ENCODE data around the gene VSIG2.

Gene VSIG2

DNA sequence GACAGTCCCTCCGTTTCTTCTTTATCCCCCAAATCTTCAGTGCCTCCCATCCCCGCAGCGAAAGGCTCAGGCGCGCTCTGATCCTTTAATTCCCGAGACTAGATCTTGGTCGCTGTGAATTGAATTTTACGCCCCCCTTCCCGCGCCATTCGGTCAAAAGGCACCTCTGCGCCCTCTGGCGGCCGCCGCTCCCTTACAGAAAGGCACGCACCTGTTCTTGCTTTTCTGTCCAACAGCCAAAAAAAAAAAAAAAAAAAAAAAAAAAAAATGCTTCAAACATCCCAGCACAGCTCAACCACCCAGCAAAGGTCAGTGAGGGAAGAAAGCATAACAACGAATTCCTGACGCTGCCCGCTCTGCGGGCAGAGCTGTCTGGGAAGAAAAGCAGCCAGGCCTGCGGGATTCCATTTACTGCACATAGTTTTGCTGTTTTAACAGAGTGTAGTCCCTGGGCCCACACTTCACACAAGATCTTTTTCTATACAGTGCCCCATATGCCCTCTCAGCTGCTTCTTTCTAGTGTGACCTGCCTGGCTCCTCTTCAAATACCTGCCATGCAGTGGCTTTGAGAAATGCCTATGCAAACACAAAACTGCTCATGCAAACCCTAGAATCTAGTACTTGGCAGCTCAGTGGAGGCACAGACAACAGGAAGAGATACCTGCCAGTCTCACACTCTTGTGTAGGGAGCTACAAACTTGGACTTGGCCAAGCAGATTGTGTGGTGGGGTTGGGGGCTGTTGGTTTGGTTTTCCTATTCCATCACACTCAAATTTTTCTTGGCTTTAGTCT is 11.3 kb upstream of the VSIG2 start:
- DNase-seq (ENCODE audit: low read depth in 2 of 2) = no peak

DNA sequence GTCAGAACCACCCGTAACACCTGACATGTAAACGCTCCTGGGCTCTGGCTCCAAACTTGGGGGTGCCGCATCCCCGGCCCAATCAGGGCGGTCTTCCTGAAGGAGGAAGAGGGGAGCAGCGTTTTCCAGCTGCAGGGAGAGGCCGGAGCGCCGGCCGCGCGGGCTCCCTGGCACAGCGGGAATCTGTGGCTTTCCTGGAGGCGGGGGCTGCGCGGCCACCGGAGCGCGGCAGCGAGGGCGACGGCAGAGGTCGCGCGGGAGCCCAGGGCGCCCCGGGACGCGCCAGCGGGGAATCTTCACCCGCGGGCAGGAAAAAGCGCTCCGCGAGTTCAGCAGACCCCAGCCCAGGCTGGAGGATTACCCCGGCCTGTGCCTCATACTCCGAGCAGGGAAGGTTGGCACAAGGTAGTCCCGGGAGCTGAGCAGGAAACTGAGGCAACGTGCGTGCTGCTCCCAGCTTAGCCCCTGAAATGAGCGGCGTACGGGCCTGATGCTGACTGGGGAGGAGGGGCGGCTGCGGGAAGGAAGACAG is 10.6 kb upstream of the VSIG2 start:
- DNase-seq (ENCODE audit: low read depth in 2 of 2) = no peak

DNA sequence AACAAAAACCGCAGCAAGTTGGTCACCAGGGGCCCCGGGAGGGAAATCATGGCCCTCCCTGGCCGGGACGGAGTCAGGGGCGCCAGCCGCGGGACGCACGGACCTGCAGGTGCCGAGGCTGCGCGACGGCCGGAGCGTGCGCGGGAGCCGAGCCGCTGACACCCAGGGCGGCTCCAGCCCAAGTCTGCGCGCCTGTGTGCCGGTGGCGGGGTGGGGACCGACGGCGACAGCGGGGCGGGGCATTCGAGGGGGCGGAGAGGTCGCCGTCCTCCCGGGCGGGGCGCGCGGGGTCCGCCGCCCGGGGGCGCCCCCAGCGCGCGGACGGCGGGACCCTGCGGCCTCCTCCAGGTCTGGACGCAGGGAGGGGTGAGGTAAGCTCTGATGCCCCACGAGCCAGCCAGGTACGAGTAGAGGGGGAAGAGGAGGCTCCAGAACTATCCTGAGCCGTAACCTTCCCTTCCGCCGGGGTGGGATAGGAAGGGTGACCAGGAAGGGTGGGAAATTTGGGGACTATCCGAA is 10.1 kb upstream of the VSIG2 start, which contains the start of gene ESAM:
Gene ESAM, minus strand, starts transcription at position 186 of the 519 bp plus-strand sequence. Its CDS starts 136 bp downstream, at position 50.
- DNase-seq (ENCODE audit: low read depth in 2 of 2) = no peak

DNA sequence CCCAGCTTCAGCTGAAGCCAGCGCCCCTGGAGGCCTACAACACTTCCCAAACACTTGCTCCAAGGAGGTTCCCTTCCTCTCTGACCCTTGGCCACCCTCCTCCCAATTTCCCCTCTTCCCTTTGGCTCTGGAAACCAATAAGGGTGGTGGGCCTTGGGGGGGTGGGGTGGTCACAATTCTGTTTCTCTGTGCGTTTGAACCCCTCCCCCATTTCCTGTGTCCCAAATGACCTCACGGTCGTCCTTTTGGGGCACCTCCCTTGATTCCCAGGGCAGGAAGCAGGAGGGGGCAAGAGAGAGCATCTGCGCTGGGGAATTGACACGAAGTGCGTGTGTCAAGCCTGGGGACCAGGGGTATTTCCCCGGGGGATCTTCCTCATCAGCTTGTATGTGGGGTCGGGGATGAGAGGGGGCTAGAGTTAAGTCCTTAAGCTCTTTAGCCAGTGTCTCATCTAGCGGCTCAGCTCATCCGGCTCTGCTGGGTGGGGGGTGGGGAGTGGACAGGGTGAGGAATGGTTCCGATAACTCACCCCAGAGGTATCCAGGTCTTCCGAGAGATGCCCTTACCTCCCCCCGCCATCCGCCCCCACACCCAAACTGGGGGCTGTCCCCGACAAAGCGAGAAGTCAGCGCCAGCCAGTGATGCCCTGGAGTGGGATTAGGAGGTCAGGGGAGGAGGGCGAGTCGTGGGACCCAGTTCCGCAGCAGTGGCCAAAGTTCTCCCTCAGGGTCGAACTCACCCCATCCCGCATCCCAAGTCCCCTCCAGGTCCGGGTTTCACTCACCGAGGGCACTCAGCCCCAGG is 9.4 kb upstream of the VSIG2 start:
- DNase-seq (ENCODE audit: low read depth in 2 of 2) = no peak

DNA sequence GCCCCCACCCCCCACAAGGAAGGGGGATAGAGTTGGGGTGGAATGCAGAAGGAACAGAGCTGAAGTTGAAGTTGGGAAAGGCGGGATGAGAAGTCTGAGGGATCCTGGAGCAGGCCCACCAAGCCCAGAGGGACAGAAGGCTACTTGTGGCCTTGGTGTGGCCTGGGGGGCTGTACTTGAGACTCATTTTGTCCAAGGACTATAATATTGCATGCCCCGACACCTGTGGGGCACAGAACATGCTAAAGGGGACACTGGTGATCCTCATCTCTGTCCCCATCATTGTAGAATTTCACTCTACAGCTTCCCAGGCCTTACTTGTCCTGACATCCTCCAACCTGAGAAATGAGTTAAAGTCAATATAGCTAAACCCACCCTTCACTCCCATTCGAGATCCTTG is 8.8 kb upstream of the VSIG2 start:
- no peak for DNase-seq (ENCODE audit: low read depth in 2 of 2)

DNA sequence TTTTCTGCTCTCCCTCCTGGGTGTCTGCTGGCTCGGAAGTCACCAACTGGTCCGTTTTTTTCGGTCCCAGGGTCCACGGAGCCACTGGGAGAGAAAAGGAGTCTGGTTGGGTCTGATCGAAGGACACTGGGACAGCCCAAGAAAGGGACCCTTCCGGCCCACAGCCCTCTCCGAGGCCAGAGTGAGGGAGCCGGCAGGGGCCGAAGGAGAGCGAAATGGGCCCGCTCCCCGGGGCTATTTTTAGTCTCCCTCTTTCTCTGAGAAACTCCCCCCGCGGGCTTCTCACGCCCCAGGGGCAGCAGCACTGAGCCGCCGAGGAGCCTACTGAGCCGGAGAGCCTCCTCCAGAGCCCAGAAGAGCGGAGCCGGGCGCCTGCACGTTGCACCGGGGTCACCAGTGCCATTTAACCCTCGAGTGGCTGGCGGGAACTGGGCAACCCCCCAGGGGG is 8.2 kb upstream of the VSIG2 start:
- DNase-seq (ENCODE audit: low read depth in 2 of 2) = no peak

DNA sequence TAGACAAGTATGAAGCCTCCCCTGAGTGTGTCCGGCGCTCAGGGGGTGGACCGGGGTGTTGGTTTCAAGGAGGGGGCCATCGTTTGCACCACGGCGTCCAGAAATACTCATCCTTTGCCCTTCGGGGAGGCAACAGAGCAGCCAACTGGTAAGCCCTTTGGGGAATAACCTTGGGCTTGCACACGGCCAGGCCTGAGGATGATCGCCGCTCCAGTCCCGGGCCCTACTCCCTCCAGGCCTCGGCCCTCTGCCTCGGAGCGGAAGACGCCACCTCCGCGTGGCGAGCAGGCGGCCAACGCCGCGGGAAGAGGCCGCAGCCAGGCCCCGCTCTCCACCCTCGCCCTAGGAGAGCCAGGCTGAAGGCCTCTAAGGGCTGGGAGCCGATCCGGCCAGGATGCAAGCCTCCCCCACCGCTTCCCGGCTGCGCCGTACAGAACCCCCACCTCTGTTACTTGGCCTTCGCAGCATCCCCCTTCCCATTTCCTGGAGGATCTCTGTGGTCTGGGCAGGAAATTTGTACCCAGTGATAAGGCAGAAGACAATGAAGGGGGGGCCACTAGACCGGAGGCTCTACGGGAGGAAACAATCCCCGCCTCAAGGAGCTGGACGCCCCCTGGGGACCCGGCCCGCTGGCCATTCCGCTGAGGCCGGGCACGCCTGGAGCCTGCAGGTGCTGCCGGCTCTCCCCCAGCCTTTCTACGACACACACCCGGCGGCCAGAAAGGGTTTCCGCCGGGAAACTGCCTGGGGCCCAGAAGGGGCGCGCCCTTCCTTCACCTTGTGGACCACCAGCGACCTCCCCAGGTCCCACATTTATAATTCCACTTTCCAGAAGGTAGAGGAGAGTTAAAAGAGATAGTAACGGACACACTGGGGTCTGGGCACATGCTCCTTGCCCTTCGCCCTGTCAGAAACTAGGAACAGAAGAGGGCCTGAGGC is 7.5 kb upstream of the VSIG2 start:
- no peak for DNase-seq (ENCODE audit: low read depth in 2 of 2)

- no peak for DNase-seq (ENCODE audit: low read depth in 2 of 2)
These were observed 6.6 kb upstream of the VSIG2 start for GRCh38 chr11:124758355-124759265.

GRCh38 chr11:124757320-124757719 is 5.3 kb upstream of the VSIG2 start:
- no peak for DNase-seq (ENCODE audit: low read depth in 2 of 2)

DNA sequence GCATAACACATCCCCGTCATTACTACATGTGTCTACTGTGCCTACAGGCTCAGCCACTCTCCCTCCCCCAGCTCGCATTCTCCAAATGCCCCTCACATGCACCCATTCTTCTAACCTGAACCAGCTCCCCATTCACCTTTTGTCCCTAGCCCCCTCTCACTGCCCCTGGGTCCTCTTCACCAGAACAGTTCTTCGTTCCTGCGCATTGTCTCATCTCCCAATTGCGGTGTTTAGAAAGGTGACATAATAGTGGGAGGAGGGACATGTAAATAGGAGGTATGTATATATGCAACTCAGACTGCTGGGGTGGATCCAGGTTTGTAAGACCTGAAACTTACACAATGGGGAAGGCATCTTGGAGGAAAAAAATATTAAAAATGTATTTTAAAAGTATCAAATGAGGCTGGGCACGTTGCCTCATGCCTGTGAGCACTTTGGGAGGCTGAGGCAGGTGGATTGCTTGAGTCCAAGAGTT is 4.7 kb upstream of the VSIG2 start:
- DNase-seq (ENCODE audit: low read depth in 2 of 2) = no peak

DNA sequence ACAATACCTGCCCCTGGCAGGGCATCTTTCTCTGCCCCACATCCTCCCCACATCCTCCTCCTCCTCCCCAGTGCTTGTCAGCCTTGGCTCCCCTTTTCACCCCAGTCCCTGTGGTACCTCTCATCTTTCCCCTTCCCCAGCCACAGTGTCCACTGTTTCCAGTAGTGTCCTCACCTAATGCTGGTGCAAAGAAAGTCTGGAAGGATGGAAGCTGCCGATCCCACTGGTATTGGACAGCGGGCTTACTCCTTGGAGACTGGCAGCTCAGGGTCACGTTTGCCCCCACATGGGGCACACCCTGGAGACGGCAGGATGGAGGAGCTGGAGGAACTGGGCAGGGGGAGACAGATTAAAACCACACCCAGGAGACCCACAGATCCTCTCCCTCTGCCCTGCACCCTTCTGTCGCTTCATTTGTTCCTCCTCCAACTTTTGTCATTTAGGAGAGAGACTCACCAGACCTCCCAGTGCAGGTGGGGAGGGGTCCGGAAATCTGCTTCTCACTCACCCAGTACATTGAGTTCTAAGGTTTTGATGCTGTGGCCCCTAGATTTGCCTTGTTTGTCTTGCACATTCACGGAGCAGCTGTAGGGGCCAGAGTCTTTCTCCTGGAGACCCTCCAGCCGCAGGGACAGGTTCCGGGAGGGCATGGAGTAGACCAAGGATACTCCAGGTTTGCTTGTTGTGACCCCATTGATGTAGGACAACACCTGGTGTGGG is 4.1 kb upstream of the VSIG2 start:
- DNase-seq (ENCODE audit: low read depth in 2 of 2) = no peak

DNA sequence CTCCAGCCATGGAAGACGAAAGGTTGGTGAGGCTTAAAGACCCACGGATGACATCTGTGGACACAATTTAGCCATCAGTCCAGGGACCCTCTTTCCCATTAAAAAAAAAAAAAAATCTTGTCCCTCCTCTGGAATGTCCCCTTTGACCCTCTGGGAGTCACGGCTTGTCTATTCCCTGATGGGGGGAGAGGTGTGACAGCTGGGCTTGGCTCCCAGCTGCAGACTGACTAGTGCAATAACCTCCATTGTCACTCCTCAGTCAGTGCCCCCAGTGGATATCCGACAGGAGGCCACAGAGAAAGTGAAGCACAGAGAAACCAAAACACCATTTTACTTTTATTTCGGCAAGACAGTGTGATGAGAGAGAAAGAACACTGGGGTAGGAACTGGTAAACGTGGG is 2.7 kb upstream of the VSIG2 start:
- no peak for DNase-seq (ENCODE audit: low read depth in 2 of 2)

- no peak for DNase-seq (ENCODE audit: low read depth in 2 of 2)
These were observed 2.3 kb upstream of the VSIG2 start for GRCh38 chr11:124754309-124754708.

GRCh38 chr11:124753624-124754023 is 1.6 kb upstream of the VSIG2 start:
- DNase-seq (ENCODE audit: low read depth in 2 of 2) = no peak

DNA sequence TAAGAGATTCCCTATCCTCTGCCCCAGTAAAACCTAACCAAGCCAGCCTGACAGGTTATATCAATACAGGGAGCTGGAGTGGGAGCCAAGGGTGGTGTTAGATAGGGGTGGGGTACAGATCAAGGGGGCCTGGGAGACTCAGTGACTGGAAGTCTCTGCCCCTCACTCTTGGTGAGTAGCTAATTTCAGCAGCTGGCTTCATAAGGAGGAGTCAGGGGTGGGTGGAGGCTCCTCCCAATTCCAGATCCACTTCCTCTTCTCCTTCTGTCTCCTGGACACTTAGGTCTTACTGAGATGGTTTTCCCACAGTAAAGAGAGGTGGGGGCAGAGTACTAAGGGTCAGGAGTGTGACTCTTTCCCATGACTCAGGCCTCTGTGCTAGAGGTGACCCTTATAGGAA is 1.1 kb upstream of the VSIG2 start:
- DNase-seq (ENCODE audit: low read depth in 2 of 2) = no peak

DNA sequence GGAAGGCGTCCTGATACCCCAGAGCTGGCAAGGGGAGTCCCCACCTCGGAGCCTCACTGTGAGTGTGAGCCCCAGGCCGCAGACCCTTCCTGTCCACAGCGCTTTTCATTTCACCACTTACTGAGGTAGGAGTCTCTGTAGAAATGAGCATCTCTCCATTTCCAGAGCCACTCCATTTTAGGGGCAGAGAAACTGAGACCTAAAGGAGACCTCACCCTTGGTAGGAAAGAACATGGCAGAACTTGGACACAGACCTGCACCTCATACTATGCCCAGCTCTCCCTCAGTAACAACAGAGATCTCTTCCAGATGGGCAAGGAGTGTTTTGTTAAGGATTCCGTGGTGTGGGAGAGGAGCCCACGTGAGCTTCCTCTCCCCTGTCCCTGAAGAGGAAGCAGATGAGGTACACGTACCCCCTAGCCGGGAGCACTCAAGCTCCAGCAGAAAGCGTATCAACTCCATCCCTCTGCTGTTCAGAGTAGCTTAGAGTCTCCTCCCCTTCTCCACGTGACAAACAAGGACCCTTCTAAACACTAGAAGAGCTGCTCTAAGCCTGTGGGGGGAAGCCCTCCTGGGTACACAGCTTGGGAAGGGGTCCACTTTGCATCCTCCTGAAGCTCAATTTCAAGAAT is 532 bp upstream of the VSIG2 start:
- DNase-seq (ENCODE audit: low read depth in 2 of 2) = no peak

- DNase-seq (ENCODE audit: low read depth in 2 of 2) = no peak
These were observed 689 bp downstream of the VSIG2 start for GRCh38 chr11:124751391-124751740.

DNA sequence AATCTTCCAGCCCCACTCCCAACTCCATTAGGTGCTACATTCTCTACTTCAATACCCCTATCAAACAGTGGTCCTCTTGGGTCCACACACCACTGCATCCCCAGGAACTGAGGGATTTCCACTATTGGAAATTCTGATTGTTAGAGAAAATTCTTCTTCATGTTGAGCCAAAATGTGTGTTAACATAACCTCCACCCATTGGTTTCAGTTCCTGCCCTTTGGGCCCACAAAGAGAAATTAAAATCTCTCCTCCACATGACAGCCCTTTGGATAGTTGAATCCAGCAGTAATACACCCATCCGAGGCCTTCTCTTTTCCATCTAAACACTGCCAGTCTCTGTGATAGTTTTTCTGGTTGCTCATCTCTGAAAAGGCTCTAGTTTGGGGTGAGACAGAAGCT is 2.1 kb downstream of the VSIG2 start:
- DNase-seq (ENCODE audit: low read depth in 2 of 2) = no peak

Measured in fibroblast of skin of left biceps (primary cell).